CD4-positive, alpha-beta T cell treated with Interferon gamma for 1 hour (primary cell): ENCODE results near the gene TACR1.

ENCODE experiments used
- DNase-seq: peaks from one replicate; pipeline ENCODE4 v3.0.0-alpha.2; 2020

TACR1 gene

GRCh38 chr2:75007061-75007460 is 192.3 kb downstream of the TACR1 start:
- DNase-seq, result no peak

- DNase-seq, result no peak
Observed at GRCh38 chr2:75006041-75006440, 193.3 kb downstream of the TACR1 start.

GRCh38 chr2:75003773-75004172 is 195.5 kb downstream of the TACR1 start:
- no peak for DNase-seq

GRCh38 chr2:75003276-75003675 is 196.0 kb downstream of the TACR1 start:
- DNase-seq, result no peak

- no peak for DNase-seq
Observed at GRCh38 chr2:75002007-75002406, 197.3 kb downstream of the TACR1 start.

GRCh38 chr2:74999468-74999867 is 199.9 kb downstream of the TACR1 start:
- no peak for DNase-seq
